Measurements from ENCODE around the gene URI1.
"Not testable (repeated sequence)": the region's sequence is repeated elsewhere in the genome, so short reads cannot be mapped to it uniquely, and the experiment has no call there.

The URI1 gene

GRCh38 chr19:30020189-30020588 is 78.2 kb downstream of the URI1 start:
- no peak for DNase-seq (ENCODE audit: low read depth in 3 of 3, low spot score in 1 of 3)

DNA sequence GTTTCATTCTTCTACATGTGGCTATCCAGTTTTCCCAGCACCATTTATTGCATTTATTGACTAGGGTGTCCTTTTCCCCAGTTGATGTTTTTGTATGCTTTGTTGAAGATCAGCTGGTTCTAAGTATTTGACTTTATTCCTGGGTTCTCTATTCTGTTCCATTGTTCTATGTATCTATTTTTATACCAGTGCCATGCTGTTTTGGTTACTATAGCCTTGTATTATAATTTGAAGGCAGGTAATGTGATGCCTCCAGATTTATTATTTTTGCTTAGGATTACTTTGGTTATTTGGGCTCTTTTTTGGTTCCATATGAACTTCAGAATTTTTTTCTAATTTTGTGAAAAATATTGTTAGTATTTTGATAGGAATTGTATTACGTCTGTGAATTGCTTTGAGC is 80.6 kb downstream of the URI1 start:
- DNase-seq (ENCODE audit: low read depth in 3 of 3, low spot score in 1 of 3): no peak

- no peak for DNase-seq (ENCODE audit: low read depth in 3 of 3, low spot score in 1 of 3)
Observed at GRCh38 chr19:30023330-30023729, 81.3 kb downstream of the URI1 start.

- no peak for DNase-seq (ENCODE audit: low read depth in 3 of 3, low spot score in 1 of 3)
Observed at GRCh38 chr19:30024091-30024490, 82.1 kb downstream of the URI1 start.

- no peak for DNase-seq (ENCODE audit: low read depth in 3 of 3, low spot score in 1 of 3)
Observed at GRCh38 chr19:30026933-30027332, 84.9 kb downstream of the URI1 start.

GRCh38 chr19:30028118-30028991 is 86.3 kb downstream of the URI1 start:
- no peak for DNase-seq (ENCODE audit: low read depth in 3 of 3, low spot score in 1 of 3)

DNA sequence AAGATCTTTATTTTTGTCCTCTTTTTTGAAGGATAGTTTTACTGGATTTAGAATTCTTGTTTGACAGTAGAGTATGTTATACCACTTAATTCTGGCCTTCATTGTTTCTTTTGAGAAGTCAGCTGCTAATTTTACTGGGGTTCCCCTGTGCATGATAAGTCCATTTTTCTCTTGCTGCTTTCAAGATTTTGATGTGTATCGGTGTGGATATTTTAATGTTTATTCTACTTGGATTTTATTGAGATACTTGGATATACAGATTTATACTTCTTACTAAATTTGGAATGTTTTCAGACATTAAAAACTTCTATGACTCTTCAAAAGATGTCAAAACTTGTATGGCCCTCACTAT is 86.9 kb downstream of the URI1 start:
- no peak for DNase-seq (ENCODE audit: low read depth in 3 of 3, low spot score in 1 of 3)

DNA sequence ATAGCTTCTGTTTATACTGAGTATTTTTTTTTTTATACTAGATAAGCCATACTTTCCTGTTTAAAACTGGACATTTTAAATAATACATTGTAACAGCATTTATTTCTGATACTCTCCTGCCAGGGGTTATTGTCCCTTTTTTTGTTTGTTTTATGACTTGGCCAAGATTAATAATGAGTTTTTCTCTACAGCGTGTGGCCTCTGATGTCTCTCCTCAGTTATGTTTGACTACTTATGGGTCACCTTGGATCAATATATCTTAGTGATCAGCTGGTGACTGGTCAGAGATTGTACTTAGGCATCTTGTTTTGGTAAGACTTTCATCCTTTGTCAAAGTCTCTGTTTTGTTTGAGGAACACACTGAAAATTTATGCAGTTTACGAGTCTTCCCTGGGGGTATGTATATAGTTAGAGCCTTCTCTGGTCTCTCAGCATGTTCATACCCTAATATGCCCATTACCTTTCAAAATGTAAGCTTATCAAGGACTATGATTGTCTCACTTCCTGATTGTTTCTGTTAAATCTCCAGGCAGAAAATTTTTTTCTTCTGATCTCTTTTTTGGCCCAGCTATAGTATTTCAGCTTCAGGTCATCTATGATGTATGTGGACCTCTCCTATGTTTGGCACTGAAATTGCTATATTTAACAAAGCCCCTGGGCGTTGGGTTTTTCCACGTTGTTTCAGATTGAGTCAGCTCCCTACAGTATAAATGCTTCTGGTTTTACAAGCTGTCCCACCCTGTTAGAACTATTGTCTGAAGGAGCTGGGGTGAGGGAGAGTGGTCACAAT is 87.9 kb downstream of the URI1 start:
- DNase-seq (ENCODE audit: low read depth in 3 of 3, low spot score in 1 of 3): no peak

DNA sequence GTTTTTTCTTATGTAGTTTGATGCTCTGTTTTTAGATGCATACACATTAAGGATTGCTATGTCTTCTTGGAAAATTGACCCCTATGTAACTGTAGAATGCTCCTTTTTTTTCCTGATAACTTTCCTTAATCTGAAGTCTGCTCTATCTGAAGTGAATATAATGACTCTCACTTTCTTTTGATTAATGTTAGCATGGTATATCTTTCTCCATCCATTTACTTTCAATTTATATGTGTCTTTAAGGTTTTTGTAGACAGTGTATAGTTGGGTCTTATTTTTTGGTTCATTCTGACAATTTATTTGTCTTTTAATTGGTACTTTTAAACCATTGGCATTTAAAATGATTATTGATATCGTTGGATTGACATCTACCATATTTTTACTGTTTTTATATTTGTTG is 92.3 kb downstream of the URI1 start:
- no peak for DNase-seq (ENCODE audit: low read depth in 3 of 3, low spot score in 1 of 3)

DNA sequence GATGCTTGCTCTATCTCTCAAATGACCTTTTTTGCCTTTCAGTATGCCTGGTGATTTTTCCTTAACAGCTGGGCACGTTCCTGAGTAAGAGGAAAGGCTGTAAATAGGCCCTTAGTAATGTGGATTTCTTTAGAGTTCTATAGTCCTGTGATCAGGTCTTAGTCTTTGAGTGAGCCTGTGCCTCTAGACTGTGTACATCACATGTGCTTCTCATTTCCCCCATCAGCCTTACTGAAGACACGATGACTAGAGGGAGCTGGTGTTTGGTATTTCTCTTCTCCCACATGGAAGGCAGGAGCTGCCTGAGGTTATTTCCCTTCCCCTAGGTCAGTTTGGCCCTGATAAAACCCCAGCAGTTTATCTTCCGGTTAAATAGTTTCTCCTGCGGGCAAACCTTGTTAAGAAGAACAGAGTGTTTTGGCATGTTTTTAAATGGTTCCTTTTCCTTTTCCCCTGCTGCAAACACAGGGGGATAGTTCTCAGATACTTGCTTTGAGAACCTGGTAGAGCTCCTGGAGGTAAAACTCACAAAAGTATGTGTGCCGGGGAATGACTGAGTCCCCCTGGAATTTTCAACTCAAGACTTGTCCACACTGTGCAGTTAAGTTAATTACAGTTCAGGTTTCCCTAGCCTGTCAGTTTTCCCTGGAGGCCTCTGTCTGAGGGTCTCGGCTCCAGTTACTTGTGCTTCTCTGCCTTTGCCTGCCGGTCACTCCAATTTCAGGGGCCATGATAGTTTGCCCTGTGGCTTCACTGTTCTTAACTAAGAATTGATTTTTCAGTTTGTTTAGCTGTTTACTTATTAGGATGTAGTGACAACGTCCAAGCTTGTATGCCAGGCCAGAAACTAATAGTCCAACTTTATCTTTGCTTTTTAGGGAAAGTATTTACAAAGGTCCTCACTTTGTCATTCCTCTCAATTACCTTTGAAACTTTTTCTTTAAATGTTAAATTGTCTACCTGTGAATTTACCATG is 94.4 kb downstream of the URI1 start:
- no peak for DNase-seq (ENCODE audit: low read depth in 3 of 3, low spot score in 1 of 3)

DNA sequence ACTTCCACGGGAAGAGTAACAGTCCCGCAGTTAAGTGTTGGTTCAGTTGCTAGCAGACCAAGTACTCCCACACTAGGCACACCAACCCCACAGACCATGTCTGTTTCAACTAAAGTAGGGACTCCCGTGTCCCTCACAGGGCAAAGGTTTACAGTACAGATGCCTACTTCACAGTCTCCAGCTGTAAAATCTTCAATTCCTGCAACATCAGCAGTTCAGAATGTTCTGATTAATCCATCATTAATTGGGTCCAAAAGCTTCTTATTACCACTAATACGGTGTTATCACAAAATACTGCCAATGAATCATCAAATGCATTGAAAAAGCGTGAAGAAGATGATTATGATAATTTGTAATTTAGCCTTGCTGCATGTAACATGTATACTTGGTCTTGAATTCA is 95.8 kb downstream of the URI1 start:
- no peak for DNase-seq (ENCODE audit: low read depth in 3 of 3, low spot score in 1 of 3)

- not testable (repeated sequence) for DNase-seq (ENCODE audit: low read depth in 3 of 3, low spot score in 1 of 3)
Observed at GRCh38 chr19:30041931-30042330, 99.9 kb downstream of the URI1 start.

GRCh38 chr19:30043008-30043407 is 101.0 kb downstream of the URI1 start:
- DNase-seq (ENCODE audit: low read depth in 3 of 3, low spot score in 1 of 3): not testable (repeated sequence)

GRCh38 chr19:30044273-30045248 is 102.5 kb downstream of the URI1 start:
- no peak for DNase-seq (ENCODE audit: low read depth in 3 of 3, low spot score in 1 of 3)

- DNase-seq (ENCODE audit: low read depth in 3 of 3, low spot score in 1 of 3): no peak
Observed at GRCh38 chr19:30046522-30046921, 104.5 kb downstream of the URI1 start.

DNA sequence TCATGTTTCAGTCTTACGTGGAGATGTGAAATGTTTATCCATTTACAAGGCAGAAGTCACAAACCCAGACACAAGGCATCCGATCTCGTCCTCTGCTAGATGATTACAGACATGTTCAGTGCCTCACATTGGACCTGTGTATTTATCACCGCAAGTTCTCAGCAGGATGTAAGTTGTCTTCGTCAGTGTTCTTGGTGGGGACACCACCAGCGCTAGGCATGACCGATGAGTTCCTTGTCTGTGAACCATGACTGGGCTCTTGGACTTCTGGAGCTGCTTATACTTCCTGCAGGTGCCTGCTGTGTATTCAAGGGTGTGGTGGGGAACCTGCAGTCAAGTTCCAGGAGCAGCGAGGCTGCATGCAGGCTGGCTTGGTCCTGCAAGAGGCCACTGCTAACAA is 105.4 kb downstream of the URI1 start:
- DNase-seq (ENCODE audit: low read depth in 3 of 3, low spot score in 1 of 3): no peak

GRCh38 chr19:30049226-30049625 is 107.2 kb downstream of the URI1 start:
- no peak for DNase-seq (ENCODE audit: low read depth in 3 of 3, low spot score in 1 of 3)

- DNase-seq (ENCODE audit: low read depth in 3 of 3, low spot score in 1 of 3): no peak
Observed at GRCh38 chr19:30049846-30050667, 108.0 kb downstream of the URI1 start.

Data from stimulated activated CD4-positive, alpha-beta T cell treated with anti-CD3 and anti-CD28 coated beads, TNF-alpha, amount 100 ng/mL, for 1 hour (primary cell).